ENCODE measurements around the gene ELMOD1. TPM values are rescaled to one million over a fixed set of nuclear protein-coding genes. Genes with fewer than 3 reads are reported as not detected.

ELMOD1 gene
- polyA plus RNA-seq, 12 donors, result 3.7 to 9.3 (median 4.5) TPM; not detected in 1

GRCh38 chr11:107631931-107632330, 41.0 kb downstream of the ELMOD1 start:
- no peak for DNase-seq

GRCh38 chr11:107646783-107647182, 55.8 kb downstream of the ELMOD1 start:
- DNase-seq, result no peak

GRCh38 chr11:107648242-107648641, 57.3 kb downstream of the ELMOD1 start:
- no peak for DNase-seq

GRCh38 chr11:107651672-107652071, 60.7 kb downstream of the ELMOD1 start:
- no peak for DNase-seq

GRCh38 chr11:107653076-107653475, 62.1 kb downstream of the ELMOD1 start:
- no peak for DNase-seq

GRCh38 chr11:107655602-107656001, 64.7 kb downstream of the ELMOD1 start:
- no peak for DNase-seq

GRCh38 chr11:107659310-107659709, 68.4 kb downstream of the ELMOD1 start:
- DNase-seq, result no peak

GRCh38 chr11:107660066-107660465, 69.1 kb downstream of the ELMOD1 start:
- no peak for DNase-seq

GRCh38 chr11:107661656-107662055, 70.7 kb downstream of the ELMOD1 start:
- DNase-seq, result no peak

GRCh38 chr11:107665018-107665417, 74.1 kb downstream of the ELMOD1 start:
- DNase-seq, result peak; percentile 25

- DNase-seq, result no peak
Observed at GRCh38 chr11:107666911-107667613, 76.1 kb downstream of the ELMOD1 start.

GRCh38 chr11:107669191-107669740, 78.3 kb downstream of the ELMOD1 start:
- no peak for DNase-seq

GRCh38 chr11:107669893-107670601, 79.1 kb downstream of the ELMOD1 start:
- DNase-seq, result no peak

- no peak for DNase-seq
Observed at GRCh38 chr11:107675902-107676301, 85.0 kb downstream of the ELMOD1 start.

- DNase-seq, result no peak
Observed at GRCh38 chr11:107676336-107677057, 85.5 kb downstream of the ELMOD1 start.

GRCh38 chr11:107677924-107678631, 87.1 kb downstream of the ELMOD1 start:
- no peak for DNase-seq

GRCh38 chr11:107678632-107678971, 87.7 kb downstream of the ELMOD1 start:
- DNase-seq, result no peak

- no peak for DNase-seq
Observed at GRCh38 chr11:107679255-107680024, 88.5 kb downstream of the ELMOD1 start.

- DNase-seq, result no peak
Observed at GRCh38 chr11:107682171-107682570, 91.2 kb downstream of the ELMOD1 start.

GRCh38 chr11:107682572-107682971, 91.6 kb downstream of the ELMOD1 start:
- no peak for DNase-seq

GRCh38 chr11:107683061-107683460, 92.1 kb downstream of the ELMOD1 start:
- DNase-seq, result no peak
